A549 (cell line): ENCODE measurements around the gene TBC1D22A. TPM values are rescaled to one million over a fixed set of nuclear protein-coding genes. Genes with fewer than 3 reads are reported as not detected.

ENCODE experiments used
- ATAC-seq, 2 experiments: fragments of 200-7000 bp in 1 of 2; fragments of >200 bp in 1 of 2; cut with Nextera tagmentation in 1 of 2; cut with Tn5 transposase in 1 of 2; 3 replicates each; pipeline versions ENCODE4 v1.8.0 to v1.9.1; 2018 to 2020; ENCODE audit warnings: mild to moderate bottlenecking in 1 of 2, moderate library complexity in 1 of 2
- CTCF ChIA-PET: fragments of 300-600 bp; sonication (Branson Sonifier 250); formaldehyde crosslinking; extraction: SDS; loops from one replicate; lab custom pipeline; 2021; ENCODE audit warnings: antibody characterized with exemption, inconsistent platforms; lab: Yijun Ruan, JAX
- POLR2A ChIA-PET: fragments of 350-600 bp; formaldehyde crosslinking; extraction: SDS; loops from one replicate; lab custom pipeline; 2021; ENCODE audit warnings: antibody characterized with exemption, inconsistent platforms; lab: Yijun Ruan, JAX
- DNase-seq, 2 experiments: peaks; one replicate each; pipeline versions ENCODE4 v3.0.0 to v3.0.0-alpha.2; 2011 to 2016; ENCODE audit warnings: low read depth in 1 of 2, low spot score in 1 of 2
- FAIRE-seq: peaks from 2 replicates; lab custom pipeline; 2011; peaks lifted over from hg19 to GRCh38; lab: Jason Lieb, UNC
- H3K27ac ChIP-seq, 2 experiments: fragments of >200 bp; sonication (Bioruptor Twin); formaldehyde crosslinking; 3 replicates each; pipeline ENCODE4 v1.5.1; 2016 to 2017
- H3K4me1 ChIP-seq: fragments of >200 bp; sonication (Bioruptor Twin); formaldehyde crosslinking; 3 replicates; pipeline ENCODE4 v1.6.1; 2016
- H3K4me2 ChIP-seq: fragments of >200 bp; sonication (Bioruptor Twin); formaldehyde crosslinking; 3 replicates; pipeline ENCODE4 v1.6.1; 2016
- H3K4me3 ChIP-seq: fragments of >200 bp; sonication (Bioruptor Twin); formaldehyde crosslinking; 3 replicates; pipeline ENCODE4 v1.5.1; 2016
- H3K9me3 ChIP-seq: fragments of >200 bp; sonication (Bioruptor Twin); formaldehyde crosslinking; 3 replicates; pipeline ENCODE4 v1.6.1; 2016
- CEBPB ChIP-seq, 2 experiments: fragments of >200 bp in 1 of 2; sonication (Bioruptor Twin) in 1 of 2; formaldehyde crosslinking in 1 of 2; IDR thresholded peaks; 2 replicates each; pipeline ENCODE4 v1.6.1; 2012 to 2016
- CHD4 ChIP-seq: fragments of 200-600 bp; sonication (generic); IDR thresholded peaks from 2 replicates; pipeline ENCODE4 v1.6.1; 2016; ENCODE audit warnings: antibody characterized with exemption, mild to moderate bottlenecking, borderline replicate concordance
- ELK1 ChIP-seq: fragments of 150-350 bp; IDR thresholded peaks from 2 replicates; pipeline ENCODE4 v1.6.1; 2014; ENCODE audit warnings: low read depth, mild to moderate bottlenecking, low read length
- ESRRA ChIP-seq: fragments of 150-350 bp; IDR thresholded peaks from 2 replicates; pipeline ENCODE4 v1.6.1; 2014; ENCODE audit warnings: mild to moderate bottlenecking, low read length, borderline replicate concordance
- HDAC2 ChIP-seq: fragments of 200-600 bp; sonication (generic); IDR thresholded peaks from 2 replicates; pipeline ENCODE4 v1.6.1; 2016
- HEYL ChIP-seq: fragments of 250-450 bp; sonication (Bioruptor Pico); IDR thresholded peaks from 2 replicates; pipeline ENCODE4 v1.8.0; 2021; ENCODE audit warnings: mild to moderate bottlenecking, moderate library complexity
- HOXA7 ChIP-seq: fragments of 250-450 bp; sonication (Bioruptor Pico); IDR thresholded peaks from 2 replicates; pipeline ENCODE4 v1.5.0; 2020; ENCODE audit warnings: mild to moderate bottlenecking, moderate library complexity
- HOXB13 ChIP-seq: fragments of 250-450 bp; sonication (Bioruptor Pico); IDR thresholded peaks from 2 replicates; pipeline ENCODE4 v1.5.0; 2020; ENCODE audit warnings: low read depth, mild to moderate bottlenecking, moderate library complexity
- HOXB5 ChIP-seq: fragments of 250-450 bp; sonication (Bioruptor Pico); IDR thresholded peaks from 2 replicates; pipeline ENCODE4 v1.5.0; 2020; ENCODE audit warnings: mild to moderate bottlenecking, moderate library complexity
- KDM1A ChIP-seq: fragments of 200-600 bp; sonication (generic); IDR thresholded peaks from 2 replicates; pipeline ENCODE4 v1.6.1; 2016; ENCODE audit warnings: low read depth, mild to moderate bottlenecking
- NPAS2 ChIP-seq: fragments of 250-450 bp; sonication (Bioruptor Pico); IDR thresholded peaks from 2 replicates; pipeline ENCODE4 v1.8.0; 2022; ENCODE audit warnings: mild to moderate bottlenecking, moderate library complexity, borderline replicate concordance
- POLR2AphosphoS2 ChIP-seq: conservative IDR thresholded peaks from 2 replicates; pipeline ENCODE4 v1.6.1; 2012; ENCODE audit warnings: low read length, improper control_type of control experiment, inconsistent platforms
- RAD21 ChIP-seq, 2 experiments: fragments of >200 bp in 1 of 2; sonication (Bioruptor Twin) in 1 of 2; formaldehyde crosslinking in 1 of 2; IDR thresholded peaks in 1 of 2; conservative IDR thresholded peaks in 1 of 2; 2 replicates in 1 of 2; 3 replicates in 1 of 2; pipeline ENCODE4 v1.6.1; 2012 to 2018; ENCODE audit warnings: inconsistent platforms in 1 of 2
- RARB ChIP-seq: fragments of 250-450 bp; sonication (Bioruptor Pico); IDR thresholded peaks from 2 replicates; pipeline ENCODE4 v1.8.0; 2021; ENCODE audit warnings: mild to moderate bottlenecking, moderate library complexity
- RCOR1 ChIP-seq: fragments of 150-350 bp; IDR thresholded peaks from 2 replicates; pipeline ENCODE4 v1.6.1; 2014; ENCODE audit warnings: antibody characterized with exemption, low read length, low read depth
- REST ChIP-seq: fragments of 200-600 bp; sonication (generic); IDR thresholded peaks from 2 replicates; pipeline ENCODE4 v1.6.1; 2016; ENCODE audit warnings: antibody characterized with exemption, mild to moderate bottlenecking, moderate library complexity
- RFX5 ChIP-seq: fragments of 450-650 bp; IDR thresholded peaks from 2 replicates; pipeline ENCODE4 v1.7.1; 2014; ENCODE audit warnings: antibody characterized with exemption, mild to moderate bottlenecking, moderate library complexity
- SMC3 ChIP-seq: fragments of >200 bp; sonication (Bioruptor Twin); formaldehyde crosslinking; IDR thresholded peaks from 3 replicates; pipeline ENCODE4 v1.6.1; 2018; ENCODE audit warnings: inconsistent platforms
- SREBF2 ChIP-seq: fragments of 450-650 bp; IDR thresholded peaks from 2 replicates; pipeline ENCODE4 v1.6.1; 2014; ENCODE audit warnings: mild to moderate bottlenecking, moderate library complexity
- ZC3H11A ChIP-seq: fragments of 450-650 bp; IDR thresholded peaks from 2 replicates; pipeline ENCODE4 v1.6.1; 2014; ENCODE audit warnings: antibody characterized with exemption, mild to moderate bottlenecking
- ZNF302 ChIP-seq: fragments of 250-450 bp; sonication (Bioruptor Pico); IDR thresholded peaks from 2 replicates; pipeline ENCODE4 v1.9.0; 2021; ENCODE audit warnings: inconsistent platforms, mild to moderate bottlenecking, moderate library complexity
- ZSCAN20 ChIP-seq: fragments of 250-450 bp; sonication (Bioruptor Pico); IDR thresholded peaks from 2 replicates; pipeline ENCODE4 v1.8.0; 2022; ENCODE audit warnings: mild to moderate bottlenecking, moderate library complexity
- WGBS: methylation state at CpG from one replicate; pipeline ENCODE4 v1.1.6; 2017; ENCODE audit errors: missing lambda C conversion rate; 5-methylcytosine and 5-hydroxymethylcytosine counted together
- polyA plus RNA-seq, 4 experiments: library from polyadenylated mRNA; depleted of rRNA in 3 of 4; stranded (reverse); fragments of >200 nt; fragmentation: RNase III in 1 of 4; extraction: RNeasy Plus Mini Kit Qiagen cat#74134 plus additional on column Dnase treatment in 1 of 4; gene quantifications; 2 replicates in 3 of 4; 3 replicates in 1 of 4; pipeline ENCODE4 v1.2.3, GENCODE V29; 2011 to 2017
- TF ChIP-seq, protein P1 (sequence below): fragments of >200 bp; sonication (Bioruptor Twin); formaldehyde crosslinking; IDR thresholded peaks from 2 replicates; pipeline ENCODE4 v1.6.1; 2016
- TF ChIP-seq, protein P2 (sequence below): IDR thresholded peaks from 2 replicates; pipeline ENCODE4 v1.6.1; 2012
- TF ChIP-seq, protein P3 (sequence below): fragments of 250-450 bp; sonication (Bioruptor Pico); IDR thresholded peaks from 2 replicates; pipeline ENCODE4 v1.5.0; 2021; ENCODE audit warnings: mild to moderate bottlenecking, moderate library complexity, borderline replicate concordance
- TF ChIP-seq, protein P4 (sequence below): IDR thresholded peaks from 2 replicates; pipeline ENCODE4 v1.6.1; 2012

TBC1D22A gene
- polyA plus RNA-seq, 2 of the 4 experiments (the other 2 are of a cell fraction) = 8.9 to 10.8 TPM

- ChIA-PET POLR2A (no interaction called here), CTCF (no interaction called here)
- no peak for ATAC-seq
- no peaks in the 10 kb centered on the region for H3K9me3 ChIP-seq
- no peak overlapping the region for H3K27ac ChIP-seq
- H3K4me2 ChIP-seq = no peak overlapping the region
- no peak overlapping the region for H3K4me3 ChIP-seq
- FAIRE-seq = no peak
- no peaks in the 10 kb centered on the region for H3K4me1 ChIP-seq
- TF ChIP-seq ESRRA (no peak), KDM1A (no peak), HOXB5 (CRISPR knock-in tag) (no peak), ZSCAN20 (CRISPR knock-in tag) (no peak), CEBPB (IDR thresholded peaks at IDR 0.05) (no peak), SREBF2 (no peak), POLR2AphosphoS2 (no peak), HEYL (CRISPR knock-in tag) (no peak), SMC3 (no peak), ELK1 (no peak), RAD21 (conservative IDR thresholded peaks at IDR 0.05 in 1 of 2, IDR thresholded peaks at IDR 0.05 in 1 of 2) (no peak), RARB (CRISPR knock-in tag) (no peak), CHD4 (no peak), RFX5 (no peak), HDAC2 (no peak), REST (no peak)
- TF ChIP-seq, protein P1, sequence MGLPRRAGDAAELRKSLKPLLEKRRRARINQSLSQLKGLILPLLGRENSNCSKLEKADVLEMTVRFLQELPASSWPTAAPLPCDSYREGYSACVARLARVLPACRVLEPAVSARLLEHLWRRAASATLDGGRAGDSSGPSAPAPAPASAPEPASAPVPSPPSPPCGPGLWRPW = no peak
- TF ChIP-seq, protein P2, sequence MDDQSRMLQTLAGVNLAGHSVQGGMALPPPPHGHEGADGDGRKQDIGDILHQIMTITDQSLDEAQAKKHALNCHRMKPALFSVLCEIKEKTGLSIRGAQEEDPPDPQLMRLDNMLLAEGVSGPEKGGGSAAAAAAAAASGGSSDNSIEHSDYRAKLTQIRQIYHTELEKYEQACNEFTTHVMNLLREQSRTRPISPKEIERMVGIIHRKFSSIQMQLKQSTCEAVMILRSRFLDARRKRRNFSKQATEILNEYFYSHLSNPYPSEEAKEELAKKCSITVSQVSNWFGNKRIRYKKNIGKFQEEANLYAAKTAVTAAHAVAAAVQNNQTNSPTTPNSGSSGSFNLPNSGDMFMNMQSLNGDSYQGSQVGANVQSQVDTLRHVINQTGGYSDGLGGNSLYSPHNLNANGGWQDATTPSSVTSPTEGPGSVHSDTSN = no peak
- 99% methylated on average over 4 of the region's 4 CpGs for WGBS
- DNase-seq = no peak
Measured at GRCh38 chr22:46896166-46896565, 133.7 kb downstream of the TBC1D22A start.

GRCh38 chr22:46896568-46897245 is 134.3 kb downstream of the TBC1D22A start:
- CTCF ChIA-PET = interaction anchor here (0.9 kb wide), 1 partner anchor 93 kb away, joined by 3 read pairs; no protein-coding TSS in a partner anchor
- no peak for DNase-seq
- Histone ChIP-seq H3K27ac (no peak overlapping the region), H3K9me3 (no peaks in the 10 kb centered on the region), H3K4me1 (no peaks in the 10 kb centered on the region), H3K4me2 (no peak overlapping the region), H3K4me3 (no peak overlapping the region)
- FAIRE-seq = no peak
- WGBS = 98% methylated on average over 12 of the region's 13 CpGs
- POLR2A ChIA-PET = no interaction called here
- ATAC-seq = no peak
- no peak for TF ChIP-seq NPAS2 (CRISPR knock-in tag)
- TF ChIP-seq ESRRA = no peak
- TF ChIP-seq HOXB13 = no peak
- TF ChIP-seq HOXA7 (CRISPR knock-in tag) = no peak
- TF ChIP-seq, protein P3, sequence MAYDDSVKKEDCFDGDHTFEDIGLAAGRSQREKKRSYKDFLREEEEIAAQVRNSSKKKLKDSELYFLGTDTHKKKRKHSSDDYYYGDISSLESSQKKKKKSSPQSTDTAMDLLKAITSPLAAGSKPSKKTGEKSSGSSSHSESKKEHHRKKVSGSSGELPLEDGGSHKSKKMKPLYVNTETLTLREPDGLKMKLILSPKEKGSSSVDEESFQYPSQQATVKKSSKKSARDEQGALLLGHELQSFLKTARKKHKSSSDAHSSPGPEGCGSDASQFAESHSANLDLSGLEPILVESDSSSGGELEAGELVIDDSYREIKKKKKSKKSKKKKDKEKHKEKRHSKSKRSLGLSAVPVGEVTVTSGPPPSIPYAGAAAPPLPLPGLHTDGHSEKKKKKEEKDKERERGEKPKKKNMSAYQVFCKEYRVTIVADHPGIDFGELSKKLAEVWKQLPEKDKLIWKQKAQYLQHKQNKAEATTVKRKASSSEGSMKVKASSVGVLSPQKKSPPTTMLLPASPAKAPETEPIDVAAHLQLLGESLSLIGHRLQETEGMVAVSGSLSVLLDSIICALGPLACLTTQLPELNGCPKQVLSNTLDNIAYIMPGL (CRISPR knock-in tag) = no peak
- no peak for TF ChIP-seq ZSCAN20 (CRISPR knock-in tag)
- no peak for TF ChIP-seq ZC3H11A
- no peak for TF ChIP-seq CEBPB (IDR thresholded peaks at IDR 0.05)
- no peak for TF ChIP-seq ZNF302 (CRISPR knock-in tag)
- no peak for TF ChIP-seq POLR2AphosphoS2
- TF ChIP-seq, protein P4, sequence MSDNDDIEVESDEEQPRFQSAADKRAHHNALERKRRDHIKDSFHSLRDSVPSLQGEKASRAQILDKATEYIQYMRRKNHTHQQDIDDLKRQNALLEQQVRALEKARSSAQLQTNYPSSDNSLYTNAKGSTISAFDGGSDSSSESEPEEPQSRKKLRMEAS = no peak
- no peak for TF ChIP-seq RCOR1
